ENCODE measurements around the gene CAMSAP2. TPM values are rescaled to one million over a fixed set of nuclear protein-coding genes. Genes with fewer than 3 reads are reported as not detected.
A peak's percentile ranks its signal among the peaks of the same experiment; 100 is the strongest.

CAMSAP2 gene, protein sequence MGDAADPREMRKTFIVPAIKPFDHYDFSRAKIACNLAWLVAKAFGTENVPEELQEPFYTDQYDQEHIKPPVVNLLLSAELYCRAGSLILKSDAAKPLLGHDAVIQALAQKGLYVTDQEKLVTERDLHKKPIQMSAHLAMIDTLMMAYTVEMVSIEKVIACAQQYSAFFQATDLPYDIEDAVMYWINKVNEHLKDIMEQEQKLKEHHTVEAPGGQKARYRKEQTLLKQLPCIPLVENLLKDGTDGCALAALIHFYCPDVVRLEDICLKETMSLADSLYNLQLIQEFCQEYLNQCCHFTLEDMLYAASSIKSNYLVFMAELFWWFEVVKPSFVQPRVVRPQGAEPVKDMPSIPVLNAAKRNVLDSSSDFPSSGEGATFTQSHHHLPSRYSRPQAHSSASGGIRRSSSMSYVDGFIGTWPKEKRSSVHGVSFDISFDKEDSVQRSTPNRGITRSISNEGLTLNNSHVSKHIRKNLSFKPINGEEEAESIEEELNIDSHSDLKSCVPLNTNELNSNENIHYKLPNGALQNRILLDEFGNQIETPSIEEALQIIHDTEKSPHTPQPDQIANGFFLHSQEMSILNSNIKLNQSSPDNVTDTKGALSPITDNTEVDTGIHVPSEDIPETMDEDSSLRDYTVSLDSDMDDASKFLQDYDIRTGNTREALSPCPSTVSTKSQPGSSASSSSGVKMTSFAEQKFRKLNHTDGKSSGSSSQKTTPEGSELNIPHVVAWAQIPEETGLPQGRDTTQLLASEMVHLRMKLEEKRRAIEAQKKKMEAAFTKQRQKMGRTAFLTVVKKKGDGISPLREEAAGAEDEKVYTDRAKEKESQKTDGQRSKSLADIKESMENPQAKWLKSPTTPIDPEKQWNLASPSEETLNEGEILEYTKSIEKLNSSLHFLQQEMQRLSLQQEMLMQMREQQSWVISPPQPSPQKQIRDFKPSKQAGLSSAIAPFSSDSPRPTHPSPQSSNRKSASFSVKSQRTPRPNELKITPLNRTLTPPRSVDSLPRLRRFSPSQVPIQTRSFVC (N-terminal part only)
- under 1 TPM in 1 of 3 donors, not detected in 2; 0.21 TPM for polyA plus RNA-seq

DNA sequence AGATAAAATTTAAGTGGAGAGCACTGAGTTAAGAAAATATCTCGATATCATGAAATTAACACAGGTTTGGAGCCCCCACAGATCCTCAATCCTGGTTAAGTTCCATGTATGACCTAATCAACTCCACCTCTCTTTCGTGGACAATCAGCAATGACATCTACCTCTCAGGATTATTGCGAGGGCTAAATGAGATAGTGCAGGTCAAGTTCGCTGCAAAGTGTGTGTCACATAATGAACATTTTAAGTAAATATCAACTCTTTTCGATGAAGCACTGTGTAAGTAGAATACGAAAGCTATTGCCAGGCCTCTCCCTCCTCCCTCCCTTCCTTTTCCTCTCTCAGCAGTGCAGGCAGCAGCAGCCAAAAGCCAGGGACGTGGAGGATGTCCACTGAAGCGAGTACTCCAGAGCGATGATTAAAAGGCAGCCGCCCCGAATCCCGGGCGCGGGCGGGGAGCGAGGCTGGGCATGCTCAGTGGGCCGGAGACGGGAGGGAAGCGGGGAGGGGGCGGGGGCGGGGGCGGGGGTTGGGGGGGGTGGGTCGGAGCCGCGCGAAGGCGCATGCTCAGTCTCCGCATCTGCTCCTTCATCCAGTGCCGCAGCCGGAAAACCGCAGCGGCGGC is at the start of gene CAMSAP2:
Gene CAMSAP2, plus strand, starts transcription at position 567 of the 622 bp plus-strand sequence. CDS start 935 bp downstream, outside the sequence.
- Mint-ChIP-seq H3K36me3 (no peaks in the 10 kb centered on the region), H3K9me3 (no peaks in the 10 kb centered on the region), H3K4me3 (peak within 1 kb of the TSS; percentile 88 to 93 (median 91)), H3K27me3 (ENCODE audit: low read depth in 3 of 3) (peaks cover 7 to 19% (median 10%) of the 10 kb centered on the region in 3 donors), H3K4me1 (peaks cover 13 to 20% of the 10 kb centered on the region in 2 donors), H3K27ac (peak within 1 kb of the TSS in 3 of 6 donors; percentile 24 to 43 (median 30))
- DNase-seq: peak in 2 of 3 donors; percentile 30 to 35

DNA sequence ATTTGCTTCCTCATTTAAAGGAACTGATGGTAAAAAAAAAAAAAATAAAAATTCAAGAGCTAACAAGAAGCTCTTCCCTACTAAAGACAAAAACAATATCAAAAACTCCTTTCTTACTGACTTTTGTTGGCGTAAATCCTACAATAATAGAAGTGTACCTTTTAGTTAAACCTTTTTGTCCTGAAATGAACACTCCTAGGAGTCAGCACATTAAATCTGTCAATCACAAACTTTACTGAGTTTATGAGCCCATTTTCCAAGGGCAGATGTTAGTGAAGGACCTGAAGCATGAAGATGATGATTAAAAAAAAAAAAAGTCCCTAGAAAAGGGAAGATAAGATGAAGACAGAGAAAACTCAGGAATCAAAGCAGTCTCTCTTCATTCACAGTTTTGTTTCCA is 46.4 kb upstream of the CAMSAP2 start:
- H3K4me3 Mint-ChIP-seq: no peak overlapping the region
- H3K4me1 Mint-ChIP-seq: no peaks in the 10 kb centered on the region
- H3K27ac Mint-ChIP-seq: no peak overlapping the region

DNA sequence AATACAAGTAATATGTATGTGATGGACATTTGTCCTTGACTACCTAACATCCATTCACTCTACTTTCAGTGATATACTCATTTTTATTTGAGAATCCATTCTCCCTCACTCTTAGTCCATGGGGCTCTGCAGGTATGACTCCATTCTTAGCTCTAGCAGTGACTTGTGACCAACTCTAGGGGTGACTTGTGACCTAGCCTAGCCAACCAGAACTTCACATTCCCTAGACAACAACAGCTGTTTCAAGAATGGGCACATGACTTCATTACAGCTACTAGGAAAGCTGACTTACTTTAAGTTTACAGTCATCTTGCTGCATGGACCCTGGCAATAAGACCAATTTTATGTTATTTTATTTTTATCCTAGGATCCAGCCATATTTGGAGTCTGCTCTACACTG is 45.4 kb upstream of the CAMSAP2 start:
- H3K4me1 Mint-ChIP-seq: no peaks in the 10 kb centered on the region
- no peak overlapping the region for H3K27ac Mint-ChIP-seq
- peaks cover 0 to 4% (median 2%) of the 10 kb centered on the region in 3 donors for H3K27me3 Mint-ChIP-seq (ENCODE audit: low read depth in 3 of 3)
- H3K9me3 Mint-ChIP-seq: no peaks in the 10 kb centered on the region
- no peak for DNase-seq
- H3K4me3 Mint-ChIP-seq: no peak overlapping the region
- H3K36me3 Mint-ChIP-seq: peaks cover 0 to under 1% (median 0%) of the 10 kb centered on the region in 3 donors

More for the DNA sequence above, 46.4 kb upstream of the CAMSAP2 start:
- no peak for DNase-seq
- no peaks in the 10 kb centered on the region for H3K36me3 Mint-ChIP-seq
- H3K9me3 Mint-ChIP-seq: no peaks in the 10 kb centered on the region
- peaks cover 0 to 8% (median 4%) of the 10 kb centered on the region in 3 donors for H3K27me3 Mint-ChIP-seq (ENCODE audit: low read depth in 3 of 3)

DNA sequence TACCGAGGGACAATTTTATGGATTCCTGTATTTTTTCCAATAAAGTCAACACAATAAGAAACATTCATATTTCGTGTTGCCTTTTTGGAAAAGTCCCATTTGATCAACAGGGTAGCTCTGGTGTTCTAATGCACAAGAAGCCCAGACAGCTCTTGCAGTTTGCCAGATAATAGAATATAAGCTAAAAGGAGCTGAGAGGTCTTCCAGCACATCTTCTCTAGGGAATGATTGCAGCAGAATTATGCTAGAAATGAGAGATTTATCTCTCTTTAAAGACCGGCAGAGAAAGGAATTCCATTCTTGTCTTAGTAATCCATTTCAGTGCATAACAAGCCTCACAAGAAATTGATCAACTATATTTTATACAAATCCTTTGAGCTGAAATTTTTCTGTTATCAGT is 44.0 kb upstream of the CAMSAP2 start:
- Mint-ChIP-seq H3K9me3 (no peaks in the 10 kb centered on the region), H3K36me3 (peaks cover 0 to 4% (median 0%) of the 10 kb centered on the region in 3 donors), H3K27me3 (ENCODE audit: low read depth in 3 of 3) (peaks cover 0 to 4% (median 0%) of the 10 kb centered on the region in 3 donors), H3K27ac (no peak overlapping the region), H3K4me3 (no peak overlapping the region), H3K4me1 (no peaks in the 10 kb centered on the region)
- DNase-seq: no peak

DNA sequence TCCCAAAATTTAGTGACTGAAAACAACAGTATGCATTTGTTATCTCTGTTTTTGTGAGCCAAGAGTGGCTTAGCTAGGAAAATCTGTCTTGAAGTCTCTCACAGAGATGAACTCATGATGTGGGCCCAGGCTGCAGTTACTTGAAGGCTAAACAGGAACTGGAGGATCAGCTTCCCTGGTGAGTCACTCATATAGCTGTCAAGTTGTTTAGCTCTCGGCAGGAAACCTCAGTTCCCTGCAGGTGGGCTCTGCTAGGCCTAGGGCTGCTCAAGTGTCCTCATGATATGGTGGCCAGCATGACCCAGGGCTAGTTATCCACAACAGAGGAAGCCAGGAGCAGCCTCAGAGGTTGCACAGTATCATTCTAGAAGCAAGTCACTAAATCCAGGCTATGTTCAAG is 38.8 kb upstream of the CAMSAP2 start:
- H3K27ac Mint-ChIP-seq: no peak overlapping the region
- peaks cover 0 to 4% (median 0%) of the 10 kb centered on the region in 3 donors for H3K36me3 Mint-ChIP-seq
- no peak overlapping the region for H3K4me3 Mint-ChIP-seq
- H3K4me1 Mint-ChIP-seq: no peaks in the 10 kb centered on the region
- H3K27me3 Mint-ChIP-seq (ENCODE audit: low read depth in 3 of 3): peaks cover 0 to 6% (median 4%) of the 10 kb centered on the region in 3 donors
- no peak for DNase-seq
- H3K9me3 Mint-ChIP-seq: no peaks in the 10 kb centered on the region

DNA sequence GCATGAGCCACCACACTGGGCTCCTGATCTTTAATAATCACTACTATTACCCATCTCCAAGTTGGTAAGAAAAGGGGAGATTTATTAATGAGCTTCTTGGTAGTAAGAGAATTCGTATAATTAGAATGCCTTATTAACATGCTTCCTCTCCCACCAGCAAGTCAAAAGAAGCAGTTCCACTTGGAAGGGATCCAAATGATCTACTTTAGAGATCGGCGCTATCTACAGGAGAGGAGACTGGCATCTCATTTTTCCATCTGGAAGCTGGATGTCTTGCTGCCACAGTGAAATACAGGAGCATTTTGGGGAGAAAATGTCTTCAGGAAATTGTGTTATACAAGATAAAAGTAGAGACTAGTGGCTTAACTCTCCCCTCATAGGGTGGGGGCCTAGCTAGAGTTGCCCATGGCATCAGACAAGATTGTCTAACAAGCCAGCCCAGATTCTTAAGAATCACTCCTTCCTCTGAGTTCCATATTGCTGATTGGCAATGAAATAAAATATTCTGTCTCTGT is 33.6 kb upstream of the CAMSAP2 start:
- Mint-ChIP-seq H3K36me3 (no peaks in the 10 kb centered on the region), H3K4me3 (no peak overlapping the region), H3K4me1 (no peaks in the 10 kb centered on the region), H3K9me3 (no peaks in the 10 kb centered on the region), H3K27me3 (ENCODE audit: low read depth in 3 of 3) (peaks cover 0 to 6% (median 4%) of the 10 kb centered on the region in 3 donors), H3K27ac (no peak overlapping the region)
- no peak for DNase-seq

DNA sequence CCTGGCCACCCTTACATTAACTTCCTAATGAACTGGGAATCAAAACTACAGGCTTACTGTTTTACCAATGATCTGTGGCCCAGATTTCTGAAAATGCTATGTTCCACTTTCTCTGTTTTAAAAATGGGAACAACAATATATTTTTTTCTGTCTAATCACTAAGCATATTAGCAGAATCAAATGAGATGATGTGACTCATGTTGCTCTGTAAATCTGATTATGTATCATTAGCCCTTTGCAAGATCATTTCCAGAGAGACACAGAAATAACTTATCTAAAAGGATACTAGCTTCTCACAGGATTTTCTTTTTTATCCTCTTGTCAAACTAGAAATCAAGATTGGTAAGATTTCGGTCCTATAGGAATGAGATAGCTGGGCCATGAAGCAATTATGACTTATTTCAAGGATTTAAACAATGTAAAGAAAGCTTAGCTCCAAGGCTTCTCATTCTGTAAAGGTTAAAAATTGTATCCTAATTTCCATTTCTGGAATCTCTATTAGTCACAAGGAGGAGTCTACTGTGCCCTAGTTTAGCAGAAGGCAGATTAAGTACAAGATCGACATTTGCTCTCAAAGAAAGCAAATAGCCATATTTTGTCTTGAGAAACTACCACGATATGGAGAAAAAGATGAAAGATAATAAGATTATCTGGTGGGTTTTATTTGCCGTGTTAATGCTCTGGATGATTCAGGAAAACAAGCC is 32.4 kb upstream of the CAMSAP2 start:
- Mint-ChIP-seq H3K27me3 (ENCODE audit: low read depth in 3 of 3) (peaks cover 0 to 6% (median 6%) of the 10 kb centered on the region in 3 donors), H3K4me1 (no peaks in the 10 kb centered on the region), H3K9me3 (no peaks in the 10 kb centered on the region), H3K36me3 (no peaks in the 10 kb centered on the region), H3K27ac (no peak overlapping the region), H3K4me3 (no peak overlapping the region)
- no peak for DNase-seq

DNA sequence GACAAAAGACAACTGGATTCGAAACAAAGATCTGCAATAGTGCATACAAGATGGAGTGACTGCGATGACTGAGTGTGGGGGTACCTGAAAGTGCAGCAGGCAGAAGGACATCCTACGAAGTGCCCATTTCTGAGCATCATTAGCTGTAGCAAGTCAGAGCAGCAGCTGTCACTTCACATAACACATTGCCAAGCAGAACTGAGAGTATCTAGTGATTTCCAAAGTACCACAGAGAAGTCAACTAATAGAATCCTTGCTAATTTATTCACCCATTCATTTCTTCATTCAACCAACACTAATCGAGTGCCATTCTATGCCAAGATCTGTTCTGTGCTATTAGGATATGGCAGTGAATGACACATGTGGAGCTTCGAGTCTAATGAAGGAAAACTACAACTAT is 31.6 kb upstream of the CAMSAP2 start:
- H3K9me3 Mint-ChIP-seq: no peaks in the 10 kb centered on the region
- no peak overlapping the region for H3K27ac Mint-ChIP-seq
- H3K27me3 Mint-ChIP-seq (ENCODE audit: low read depth in 3 of 3): peaks cover 0 to 6% (median 6%) of the 10 kb centered on the region in 3 donors
- no peak overlapping the region for H3K4me3 Mint-ChIP-seq
- DNase-seq: no peak
- no peaks in the 10 kb centered on the region for H3K4me1 Mint-ChIP-seq
- no peaks in the 10 kb centered on the region for H3K36me3 Mint-ChIP-seq

DNA sequence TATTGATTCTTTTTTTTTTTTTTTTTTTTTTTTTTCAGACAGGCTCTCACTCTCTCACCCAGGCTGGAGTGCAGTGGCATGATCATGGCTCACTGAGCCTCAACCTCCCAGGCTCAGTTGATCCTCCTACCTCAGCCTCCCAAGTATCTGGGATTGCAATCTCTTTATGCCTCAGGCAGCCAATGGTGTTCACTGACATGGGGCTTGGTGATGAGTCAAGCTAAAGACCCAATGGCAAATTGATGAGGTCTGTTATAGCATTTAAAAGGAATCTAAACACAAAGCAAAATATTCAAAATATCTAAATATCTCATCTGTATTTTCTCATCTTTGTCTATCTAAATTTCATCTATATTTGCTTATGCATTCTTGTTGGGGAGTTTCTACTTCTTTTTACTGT is 30.5 kb upstream of the CAMSAP2 start:
- no peak for DNase-seq
- Mint-ChIP-seq H3K4me1 (no peaks in the 10 kb centered on the region), H3K9me3 (no peaks in the 10 kb centered on the region), H3K4me3 (no peak overlapping the region), H3K27me3 (ENCODE audit: low read depth in 3 of 3) (peaks cover 0 to 5% (median 2%) of the 10 kb centered on the region in 3 donors), H3K36me3 (no peaks in the 10 kb centered on the region), H3K27ac (no peak overlapping the region)

DNA sequence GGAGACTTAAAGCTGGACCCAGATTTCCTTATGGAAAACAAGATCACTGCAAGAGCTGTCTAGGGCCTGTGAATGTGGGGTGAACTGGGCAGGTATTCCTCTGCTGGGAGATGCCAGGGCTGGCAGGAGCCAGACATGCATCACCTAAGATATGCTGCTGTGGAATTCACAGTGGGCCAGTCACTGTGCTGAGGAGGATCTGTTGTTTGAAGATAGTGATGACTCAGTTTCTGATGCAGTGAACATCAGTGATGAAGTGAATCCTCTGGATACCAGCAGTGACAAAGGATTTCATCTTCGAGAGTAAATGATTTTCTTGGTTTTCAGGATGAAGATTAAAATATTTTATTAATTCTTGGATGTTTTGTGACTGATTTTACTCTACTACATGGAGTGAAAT is 29.9 kb upstream of the CAMSAP2 start:
- no peaks in the 10 kb centered on the region for H3K36me3 Mint-ChIP-seq
- peaks cover 0 to 5% (median 2%) of the 10 kb centered on the region in 3 donors for H3K27me3 Mint-ChIP-seq (ENCODE audit: low read depth in 3 of 3)
- H3K4me3 Mint-ChIP-seq: no peak overlapping the region
- no peaks in the 10 kb centered on the region for H3K4me1 Mint-ChIP-seq
- H3K27ac Mint-ChIP-seq: no peak overlapping the region
- no peak for DNase-seq
- no peaks in the 10 kb centered on the region for H3K9me3 Mint-ChIP-seq

DNA sequence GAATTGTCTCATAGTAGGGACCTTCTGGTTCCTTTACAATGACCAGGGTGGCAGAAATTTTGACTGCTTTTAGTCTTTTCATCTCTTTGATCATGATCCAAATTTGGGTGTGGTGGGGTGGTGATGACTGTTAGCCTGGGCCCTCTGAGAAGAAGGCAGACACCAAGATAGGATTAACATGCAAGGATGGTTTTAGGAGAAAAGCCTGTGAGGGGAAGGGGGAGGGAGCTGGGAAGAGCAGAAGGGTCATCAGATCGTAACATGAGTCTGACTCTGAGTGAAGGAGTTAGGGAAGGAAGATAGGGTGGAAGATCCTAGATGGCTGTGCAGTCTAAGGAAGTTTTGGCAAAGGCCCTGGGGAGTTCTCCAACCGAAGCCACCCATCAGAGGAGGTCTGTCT is 28.5 kb upstream of the CAMSAP2 start:
- H3K27ac Mint-ChIP-seq: no peak overlapping the region
- no peaks in the 10 kb centered on the region for H3K4me1 Mint-ChIP-seq
- no peaks in the 10 kb centered on the region for H3K36me3 Mint-ChIP-seq
- peaks cover 0 to 5% (median 2%) of the 10 kb centered on the region in 3 donors for H3K27me3 Mint-ChIP-seq (ENCODE audit: low read depth in 3 of 3)
- no peak overlapping the region for H3K4me3 Mint-ChIP-seq
- no peaks in the 10 kb centered on the region for H3K9me3 Mint-ChIP-seq
- DNase-seq: no peak

DNA sequence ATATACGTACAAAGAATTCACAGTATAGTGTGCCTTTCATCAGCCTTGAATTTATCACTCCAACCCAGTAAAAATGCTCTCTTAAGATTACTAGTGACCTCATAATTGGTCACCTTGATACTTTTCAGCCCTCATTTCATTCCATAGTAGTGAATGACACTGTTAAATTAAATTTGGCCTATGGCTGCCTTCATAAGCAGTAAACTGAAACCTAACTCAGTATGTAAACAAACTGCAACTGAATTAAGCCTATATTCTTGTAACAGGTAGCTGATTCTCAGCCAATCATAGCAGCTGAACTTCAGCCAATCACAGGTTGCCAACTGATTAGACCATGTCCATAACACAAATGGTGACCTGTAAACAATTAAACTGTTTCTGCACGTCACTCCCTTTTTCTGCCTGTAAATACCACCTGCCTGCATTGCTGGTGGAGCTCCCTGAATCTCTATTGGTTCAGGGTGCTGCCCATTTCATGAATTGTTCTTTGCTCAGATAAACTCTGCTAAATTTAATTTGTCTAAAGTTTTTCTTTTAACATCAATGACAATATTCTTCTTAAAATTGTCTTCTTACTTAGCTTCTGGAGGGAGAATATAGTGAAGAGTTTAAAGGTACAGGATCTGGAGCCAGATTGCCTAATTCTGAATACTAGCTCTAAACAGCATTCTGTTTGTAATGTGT is 24.0 kb upstream of the CAMSAP2 start:
- H3K9me3 Mint-ChIP-seq: no peaks in the 10 kb centered on the region
- H3K27ac Mint-ChIP-seq: no peak overlapping the region
- no peaks in the 10 kb centered on the region for H3K4me1 Mint-ChIP-seq
- H3K27me3 Mint-ChIP-seq (ENCODE audit: low read depth in 3 of 3): peaks cover 0 to 10% (median 3%) of the 10 kb centered on the region in 3 donors
- no peak overlapping the region for H3K4me3 Mint-ChIP-seq
- DNase-seq: no peak
- H3K36me3 Mint-ChIP-seq: no peaks in the 10 kb centered on the region

All from immature natural killer cell (primary cell).